K562 (cell line): ENCODE results near the gene VEGFB. TPM values are rescaled to one million over a fixed set of nuclear protein-coding genes. Genes with fewer than 3 reads are reported as not detected.
A peak's percentile ranks its signal among the peaks of the same experiment; 100 is the strongest.

Experiments used
- ARID3B ChIP-seq: fragments of 250-450 bp; sonication (Bioruptor Pico); IDR thresholded peaks from 2 replicates; pipeline ENCODE4 v1.4.0; 2020; ENCODE audit warnings: borderline replicate concordance
- CEBPG ChIP-seq, 3 experiments: fragments of 200-800 bp in 1 of 3; sonication (Bioruptor generic) in 1 of 3; sonication (generic) in 1 of 3; formaldehyde crosslinking in 1 of 3; IDR thresholded peaks in 2 of 3; conservative IDR thresholded peaks in 1 of 3; 2 replicates each; pipeline versions ENCODE4 v1.6.1 to v1.8.0; 2016 to 2022; ENCODE audit warnings: missing compliant biosample characterization in 2 of 3, missing genetic modification characterization in 2 of 3, mild to moderate bottlenecking in 1 of 3, missing genetic modification reagents in 1 of 3
- COPS2 ChIP-seq: fragments of 450-650 bp; conservative IDR thresholded peaks from 2 replicates; pipeline ENCODE4 v1.6.1; 2016; ENCODE audit warnings: mild to moderate bottlenecking, moderate library complexity
- E2F8 ChIP-seq: fragments of 450-650 bp; IDR thresholded peaks from 2 replicates; pipeline ENCODE4 v1.7.1; 2018; ENCODE audit warnings: mild to moderate bottlenecking, low read depth; ENCODE audit not compliant: partially characterized antibody
- ETV1 ChIP-seq: fragments of 450-650 bp; conservative IDR thresholded peaks from 2 replicates; pipeline ENCODE4 v1.6.1; 2016; ENCODE audit warnings: missing genetic modification characterization, control low read depth, low read depth, missing compliant biosample characterization
- ETV5 ChIP-seq: sonication (generic); formaldehyde crosslinking; IDR thresholded peaks from 2 replicates; pipeline ENCODE4 v1.4.0; 2020; ENCODE audit warnings: low read depth, mild to moderate bottlenecking, missing genetic modification reagents
- FIP1L1 ChIP-seq: fragments of 200-400 bp; formaldehyde crosslinking; IDR thresholded peaks from 2 replicates; pipeline ENCODE4 v1.6.1; 2018; ENCODE audit warnings: mild to moderate bottlenecking, low read depth, low read length; ENCODE audit not compliant: poor library complexity, severe bottlenecking
- HNRNPL ChIP-seq: fragments of 200-400 bp; formaldehyde crosslinking; IDR thresholded peaks from 2 replicates; pipeline ENCODE4 v1.6.1; 2017; ENCODE audit warnings: low read depth, mild to moderate bottlenecking, low read length
- KDM2B ChIP-seq: fragments of 250-450 bp; sonication (Bioruptor Pico); IDR thresholded peaks from 2 replicates; pipeline ENCODE4 v1.8.0; 2021; ENCODE audit warnings: mild to moderate bottlenecking, moderate library complexity
- LEF1 ChIP-seq: fragments of 450-650 bp; IDR thresholded peaks from 2 replicates; pipeline ENCODE4 v1.6.1; 2016; ENCODE audit warnings: mild to moderate bottlenecking
- MAFF ChIP-seq: IDR thresholded peaks from 2 replicates; pipeline ENCODE4 v1.6.1; 2012; ENCODE audit warnings: low read length, improper control_type of control experiment
- NRF1 ChIP-seq, 2 experiments: fragments of 450-650 bp; IDR thresholded peaks in 1 of 2; conservative IDR thresholded peaks in 1 of 2; 2 replicates each; pipeline ENCODE4 v1.6.1; 2014; ENCODE audit warnings: mild to moderate bottlenecking in 2 of 2
- PCBP1 ChIP-seq: fragments of 200-400 bp; formaldehyde crosslinking; IDR thresholded peaks from 2 replicates; pipeline ENCODE4 v1.6.1; 2018; ENCODE audit warnings: mild to moderate bottlenecking, low read depth, low read length; ENCODE audit not compliant: poor library complexity, severe bottlenecking
- RFX1 ChIP-seq: fragments of 450-650 bp; IDR thresholded peaks from 2 replicates; pipeline ENCODE4 v1.6.1; 2016; ENCODE audit warnings: mild to moderate bottlenecking, moderate library complexity
- SAFB ChIP-seq: fragments of 200-400 bp; formaldehyde crosslinking; IDR thresholded peaks from 2 replicates; pipeline ENCODE4 v1.6.1; 2017; ENCODE audit warnings: low read depth, low read length, borderline replicate concordance
- SIN3B ChIP-seq: fragments of 450-650 bp; IDR thresholded peaks from 2 replicates; pipeline ENCODE4 v1.6.1; 2017; ENCODE audit warnings: low read depth, mild to moderate bottlenecking, moderate library complexity
- TRIM28 ChIP-seq: fragments of 450-650 bp; IDR thresholded peaks from 2 replicates; pipeline ENCODE4 v1.6.1; 2017
- ZBTB26 ChIP-seq: fragments of 450-650 bp; formaldehyde crosslinking; IDR thresholded peaks from 2 replicates; pipeline ENCODE4 v1.4.0; 2022; ENCODE audit warnings: missing genetic modification characterization
- ZC3H4 ChIP-seq: sonication (generic); formaldehyde crosslinking; IDR thresholded peaks from 2 replicates; pipeline ENCODE4 v1.9.0; 2021; ENCODE audit warnings: missing genetic modification reagents, borderline replicate concordance
- ZNF239 ChIP-seq: fragments of 250-450 bp; sonication (Bioruptor Pico); IDR thresholded peaks from 2 replicates; pipeline ENCODE4 v1.4.0; 2020; ENCODE audit warnings: mild to moderate bottlenecking
- ZNF445 ChIP-seq: fragments of 250-450 bp; sonication (Bioruptor Pico); IDR thresholded peaks from 2 replicates; pipeline ENCODE4 v1.4.0; 2020; ENCODE audit warnings: low read depth, mild to moderate bottlenecking, moderate library complexity
- polyA plus RNA-seq, 8 experiments: library from polyadenylated mRNA; depleted of rRNA in 4 of 8; stranded (reverse) in 5 of 8; unstranded in 3 of 8; fragments of >200 nt; fragmentation: Nextera tagmentation in 2 of 8; fragmentation: Illumina TruSeq in 1 of 8; extraction: Ambion mirVana in 2 of 8; extraction: Trizol in 1 of 8; gene quantifications; 2 replicates each; pipeline versions ENCODE4 v1.2.1 to v1.2.3, GENCODE V29; 2011 to 2014; ENCODE audit warnings: inconsistent platforms in 1 of 8, missing spikeins in 1 of 8
- total RNA-seq, 7 experiments: library from RNA; depleted of rRNA in 6 of 7; stranded (reverse); fragments of >200 nt in 6 of 7; fragmentation: Illumina TruSeq in 2 of 7; extraction: Trizol in 2 of 7; gene quantifications; 2 replicates each; pipeline versions ENCODE4 v1.2.1 to v1.2.3, GENCODE V29; 2011 to 2021; ENCODE audit warnings: low replicate concordance in 1 of 7
- TF ChIP-seq, protein P1 (sequence below): fragments of 250-450 bp; sonication (Bioruptor Pico); IDR thresholded peaks from 2 replicates; pipeline ENCODE4 v1.8.0; 2021; ENCODE audit warnings: mild to moderate bottlenecking, moderate library complexity

The VEGFB gene
- total and polyA plus RNA-seq, 9 of the 15 experiments (the other 6 are each of a cell fraction or from before 2014, with no cell fraction given), result 11.0 to 83.4 (median 25.7) TPM

GRCh38 chr11:64185175-64185692 lies 49.1 kb upstream of the VEGFB start (continued):
- no peak for TF ChIP-seq COPS2
- TF ChIP-seq ZBTB26, result no peak
- peak; percentile 79; the same call in 1 of the 2 replicates for TF ChIP-seq ARID3B (CRISPR knock-in tag)
- peak; percentile 73 for TF ChIP-seq FIP1L1
- no peak for TF ChIP-seq TRIM28
- TF ChIP-seq NRF1 (conservative IDR thresholded peaks at IDR 0.05 in 1 of 2, IDR thresholded peaks at IDR 0.05 in 1 of 2), result no peak
- TF ChIP-seq ETV1 (tag), result peak; percentile 73
- no peak for TF ChIP-seq MAFF
- peak; percentile 62; the same call in 1 of the 2 replicates for TF ChIP-seq ETV5
- no peak for TF ChIP-seq RFX1
- no peak; the same call in 1 of the 2 replicates for TF ChIP-seq HNRNPL
- TF ChIP-seq, protein P1, sequence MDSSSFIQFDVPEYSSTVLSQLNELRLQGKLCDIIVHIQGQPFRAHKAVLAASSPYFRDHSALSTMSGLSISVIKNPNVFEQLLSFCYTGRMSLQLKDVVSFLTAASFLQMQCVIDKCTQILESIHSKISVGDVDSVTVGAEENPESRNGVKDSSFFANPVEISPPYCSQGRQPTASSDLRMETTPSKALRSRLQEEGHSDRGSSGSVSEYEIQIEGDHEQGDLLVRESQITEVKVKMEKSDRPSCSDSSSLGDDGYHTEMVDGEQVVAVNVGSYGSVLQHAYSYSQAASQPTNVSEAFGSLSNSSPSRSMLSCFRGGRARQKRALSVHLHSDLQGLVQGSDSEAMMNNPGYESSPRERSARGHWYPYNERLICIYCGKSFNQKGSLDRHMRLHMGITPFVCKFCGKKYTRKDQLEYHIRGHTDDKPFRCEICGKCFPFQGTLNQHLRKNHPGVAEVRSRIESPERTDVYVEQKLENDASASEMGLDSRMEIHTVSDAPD (CRISPR knock-in tag), result no peak
- peak; percentile 86; the same call in 1 of the 2 replicates for TF ChIP-seq KDM2B (CRISPR knock-in tag)
- TF ChIP-seq LEF1, result no peak; the same call in 1 of the 2 replicates
- TF ChIP-seq SIN3B, result peak; percentile 63; the same call in 1 of the 2 replicates
- TF ChIP-seq E2F8, result no peak
- no peak for TF ChIP-seq ZNF239 (CRISPR knock-in tag)
- TF ChIP-seq SAFB, result no peak
- peak; percentile 52 for TF ChIP-seq PCBP1
- peak; percentile 97; the same call in 1 of the 2 replicates for TF ChIP-seq ZC3H4 (CRISPR knock-in tag)
- TF ChIP-seq ZNF445 (CRISPR knock-in tag), result peak; percentile 43; the same call in 1 of the 2 replicates
- no peak for TF ChIP-seq CEBPG (CRISPR knock-in tag; IDR thresholded peaks at IDR 0.05)
- TF ChIP-seq CEBPG (tag; conservative IDR thresholded peaks at IDR 0.05 in 1 of 2, IDR thresholded peaks at IDR 0.05 in 1 of 2), result no peak
